BJ (cell line): ENCODE results near the gene CFAP74. TPM values are rescaled to one million over a fixed set of nuclear protein-coding genes. Genes with fewer than 3 reads are reported as not detected.
"Not testable (repeated sequence)": the region's sequence is repeated elsewhere in the genome, so short reads cannot be mapped to it uniquely, and the experiment has no call there.

Experiments
- CTCF ChIA-PET: fragments of 350-600 bp; formaldehyde crosslinking; extraction: SDS; loops from one replicate; lab custom pipeline; 2021; ENCODE audit warnings: antibody characterized with exemption, inconsistent platforms; lab: Yijun Ruan, JAX
- POLR2A ChIA-PET: fragments of 300-600 bp; sonication (Branson Sonifier 250); formaldehyde crosslinking; extraction: SDS; loops from one replicate; lab custom pipeline; 2021; ENCODE audit warnings: antibody characterized with exemption; lab: Charles Lee
- DNase-seq: peaks from one replicate; pipeline ENCODE4 v3.0.0-alpha.2; 2011; ENCODE audit warnings: low read depth
- H3K27me3 ChIP-seq: 2 replicates; pipeline ENCODE4 v1.6.0; 2011; ENCODE audit warnings: low read length; ENCODE audit not compliant: control insufficient read depth, insufficient read depth
- H3K36me3 ChIP-seq: 2 replicates; pipeline ENCODE4 v1.5.1; 2011; ENCODE audit warnings: low read length; ENCODE audit not compliant: control insufficient read depth, insufficient read depth
- H3K4me3 ChIP-seq: 2 replicates; pipeline ENCODE4 v1.5.1; 2011; ENCODE audit warnings: low read depth, mild to moderate bottlenecking, control low read depth, low read length
- polyA plus RNA-seq: library from polyadenylated mRNA; depleted of rRNA; stranded (reverse); fragments of >200 nt; gene quantifications from 2 replicates; pipeline ENCODE4 v1.2.3, GENCODE V29; 2011
- TF ChIP-seq, protein P1 (sequence below): IDR thresholded peaks from 2 replicates; pipeline ENCODE4 v1.5.1; 2011; ENCODE audit warnings: low read depth, mild to moderate bottlenecking, control low read depth, inconsistent platforms, low read length, moderate library complexity; ENCODE audit not compliant: insufficient read depth

CFAP74 gene
- polyA plus RNA-seq, 1 experiment: not detected

DNA sequence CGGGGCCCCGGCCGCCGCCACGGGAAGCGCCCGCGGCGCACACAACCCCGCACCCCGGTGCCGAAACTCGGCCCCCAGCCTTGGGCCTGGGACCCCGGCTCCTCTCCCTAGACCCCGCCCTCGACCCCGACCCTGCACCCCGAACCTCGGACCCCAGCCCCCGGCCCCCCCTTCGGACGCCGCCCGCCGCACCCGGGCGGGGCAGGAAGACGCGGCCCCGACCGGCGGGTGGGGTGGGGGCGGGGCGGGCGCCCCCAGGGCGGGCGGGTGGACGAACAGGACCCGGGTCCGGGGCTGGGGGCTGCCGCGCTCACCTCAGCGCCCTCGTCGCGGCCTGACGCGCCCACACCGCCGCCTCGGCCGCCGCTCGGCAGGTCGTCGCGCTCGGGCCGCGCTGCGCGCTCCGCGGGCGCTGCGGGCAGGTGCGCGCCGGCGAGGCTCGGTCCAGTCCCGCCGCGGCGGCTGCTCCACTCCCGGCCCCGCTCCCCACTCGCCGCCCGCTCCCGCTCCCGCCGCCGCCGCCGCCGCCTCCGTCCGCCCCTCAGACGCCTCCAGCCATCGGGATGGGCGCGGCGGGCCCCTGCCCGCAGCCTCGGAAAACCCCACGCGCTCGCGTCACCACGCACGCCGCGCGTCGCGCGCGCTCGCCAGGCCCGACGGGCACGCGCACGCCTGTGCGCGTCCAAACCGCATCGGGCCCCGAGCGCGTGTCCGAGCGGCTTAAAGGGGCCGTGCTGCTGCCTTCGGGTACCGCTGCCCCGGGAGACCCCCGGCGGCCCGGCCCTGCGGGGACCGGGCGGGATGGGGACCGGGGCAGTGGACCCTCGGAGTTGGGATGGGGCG, 112.9 kb downstream of the CFAP74 start, which contains the start of gene GNB1:
Gene GNB1 (minus strand): TSS at position 582 of the 843 bp plus-strand sequence. CDS start 65,634 bp downstream, outside the sequence.
- TF ChIP-seq, protein P1, sequence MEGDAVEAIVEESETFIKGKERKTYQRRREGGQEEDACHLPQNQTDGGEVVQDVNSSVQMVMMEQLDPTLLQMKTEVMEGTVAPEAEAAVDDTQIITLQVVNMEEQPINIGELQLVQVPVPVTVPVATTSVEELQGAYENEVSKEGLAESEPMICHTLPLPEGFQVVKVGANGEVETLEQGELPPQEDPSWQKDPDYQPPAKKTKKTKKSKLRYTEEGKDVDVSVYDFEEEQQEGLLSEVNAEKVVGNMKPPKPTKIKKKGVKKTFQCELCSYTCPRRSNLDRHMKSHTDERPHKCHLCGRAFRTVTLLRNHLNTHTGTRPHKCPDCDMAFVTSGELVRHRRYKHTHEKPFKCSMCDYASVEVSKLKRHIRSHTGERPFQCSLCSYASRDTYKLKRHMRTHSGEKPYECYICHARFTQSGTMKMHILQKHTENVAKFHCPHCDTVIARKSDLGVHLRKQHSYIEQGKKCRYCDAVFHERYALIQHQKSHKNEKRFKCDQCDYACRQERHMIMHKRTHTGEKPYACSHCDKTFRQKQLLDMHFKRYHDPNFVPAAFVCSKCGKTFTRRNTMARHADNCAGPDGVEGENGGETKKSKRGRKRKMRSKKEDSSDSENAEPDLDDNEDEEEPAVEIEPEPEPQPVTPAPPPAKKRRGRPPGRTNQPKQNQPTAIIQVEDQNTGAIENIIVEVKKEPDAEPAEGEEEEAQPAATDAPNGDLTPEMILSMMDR: no peak
- Histone ChIP-seq H3K27me3 (no peaks in the 10 kb centered on the region), H3K4me3 (peak within 1 kb of the TSS; percentile 89), H3K36me3 (no peaks in the 10 kb centered on the region)
- CTCF ChIA-PET: interaction anchor here (1.3 kb wide), 1 partner anchor 18 kb away, joined by 4 read pairs; no protein-coding TSS in a partner anchor
- POLR2A ChIA-PET: no interaction called here
- no peak for DNase-seq

DNA sequence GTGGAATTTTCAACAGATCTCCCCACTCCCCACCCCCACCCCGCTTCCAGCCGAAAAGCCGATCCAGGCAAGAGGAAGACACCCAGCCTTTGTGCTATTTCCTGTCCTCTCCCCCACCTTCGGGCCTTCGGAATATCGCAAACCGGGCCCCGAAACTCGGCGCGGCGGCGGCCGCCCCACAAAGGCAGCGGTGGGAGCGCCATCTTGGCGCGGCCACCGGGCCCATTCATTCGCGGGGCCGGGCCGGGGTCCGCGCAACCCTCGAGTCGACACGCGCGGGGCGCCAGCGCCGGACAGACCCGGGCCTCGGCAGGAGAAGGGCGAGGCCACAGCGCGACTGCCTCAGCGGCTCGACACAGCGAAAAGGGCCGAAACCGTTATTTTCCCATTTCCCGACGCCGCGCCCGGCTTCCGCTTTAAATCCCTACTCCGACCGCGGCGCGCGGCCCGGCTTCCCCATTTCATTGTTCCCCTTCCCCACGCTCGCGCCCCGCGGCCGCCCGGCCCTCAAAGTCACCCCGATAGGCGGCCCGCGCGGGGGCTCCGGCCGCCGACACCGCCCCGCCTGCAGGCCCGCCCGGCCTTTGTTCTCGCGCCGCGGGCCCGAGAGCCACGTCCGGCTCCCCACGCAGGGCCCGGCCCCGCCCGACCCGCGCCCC, 113.6 kb downstream of the CFAP74 start:
- CTCF ChIA-PET: no interaction called here
- TF ChIP-seq, protein P1: no peak
- DNase-seq: no peak
- no peaks in the 10 kb centered on the region for H3K36me3 ChIP-seq
- POLR2A ChIA-PET: no interaction called here
- peak overlapping the region; percentile 89 for H3K4me3 ChIP-seq
- H3K27me3 ChIP-seq: no peaks in the 10 kb centered on the region

DNA sequence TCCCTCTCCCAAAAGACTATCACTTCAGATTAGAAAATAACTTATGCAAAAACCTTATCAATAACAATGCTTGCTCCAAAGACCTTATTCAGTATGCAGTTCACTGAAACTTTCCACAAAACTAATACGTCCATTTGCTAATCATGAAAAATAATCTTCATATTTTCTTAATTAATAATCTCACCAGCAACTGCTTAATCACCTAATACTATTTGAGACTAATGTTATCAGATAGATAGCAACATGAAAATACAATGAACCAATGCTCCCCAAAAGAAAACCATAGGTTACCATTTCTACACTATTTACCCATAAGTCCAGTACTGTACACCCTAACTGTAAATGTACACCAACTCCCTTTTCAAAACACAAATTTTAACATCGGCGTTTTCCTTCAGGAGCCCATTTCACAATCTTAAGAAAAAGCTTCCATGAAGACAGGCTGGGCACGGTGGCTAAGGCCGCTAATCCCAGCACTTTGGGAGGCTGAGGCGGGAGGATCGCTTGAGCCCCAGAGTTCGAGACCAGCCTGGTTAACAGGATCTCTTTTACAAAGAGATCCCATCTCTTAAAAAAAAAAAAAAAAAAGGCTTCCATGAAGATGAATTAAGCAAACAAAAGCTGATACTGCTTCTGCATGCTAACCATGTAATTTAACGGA, 114.4 kb downstream of the CFAP74 start:
- TF ChIP-seq, protein P1: no peak
- Histone ChIP-seq H3K4me3 (peak overlapping the region; percentile 89), H3K27me3 (no peaks in the 10 kb centered on the region), H3K36me3 (no peaks in the 10 kb centered on the region)
- ChIA-PET CTCF (interaction anchor here (1.0 to 1.3 kb wide), 3 partner anchors 12 to 46 kb away, joined by 3 read pairs; no protein-coding TSS in a partner anchor), POLR2A (no interaction called here)
- no peak for DNase-seq

DNA sequence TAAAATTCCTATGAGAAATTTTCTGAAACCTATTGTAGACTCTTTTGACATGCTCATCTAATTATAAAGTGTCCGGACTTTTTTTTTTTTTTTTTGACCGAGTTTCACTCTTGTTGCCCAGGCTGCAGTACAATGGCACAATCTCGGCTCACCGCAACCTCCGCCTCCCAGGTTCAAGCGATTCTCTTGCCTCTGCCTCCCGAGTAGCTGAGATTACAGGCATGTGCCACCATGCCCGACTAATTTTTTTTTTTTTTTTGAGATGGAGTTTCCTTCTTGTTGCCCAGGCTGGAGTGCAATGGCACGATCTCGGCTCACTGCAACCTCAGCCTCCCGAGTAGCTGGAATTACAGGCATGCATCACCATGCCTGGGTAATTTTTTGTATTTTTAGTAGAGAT, 119.7 kb downstream of the CFAP74 start:
- POLR2A ChIA-PET, H3K27me3 ChIP-seq, H3K36me3 ChIP-seq, H3K4me3 ChIP-seq, DNase-seq: not testable (repeated sequence)
- CTCF ChIA-PET: interaction anchor here (0.6 to 1.0 kb wide), 2 partner anchors 12 to 99 kb away, joined by 3 to 4 read pairs; no protein-coding TSS in a partner anchor

DNA sequence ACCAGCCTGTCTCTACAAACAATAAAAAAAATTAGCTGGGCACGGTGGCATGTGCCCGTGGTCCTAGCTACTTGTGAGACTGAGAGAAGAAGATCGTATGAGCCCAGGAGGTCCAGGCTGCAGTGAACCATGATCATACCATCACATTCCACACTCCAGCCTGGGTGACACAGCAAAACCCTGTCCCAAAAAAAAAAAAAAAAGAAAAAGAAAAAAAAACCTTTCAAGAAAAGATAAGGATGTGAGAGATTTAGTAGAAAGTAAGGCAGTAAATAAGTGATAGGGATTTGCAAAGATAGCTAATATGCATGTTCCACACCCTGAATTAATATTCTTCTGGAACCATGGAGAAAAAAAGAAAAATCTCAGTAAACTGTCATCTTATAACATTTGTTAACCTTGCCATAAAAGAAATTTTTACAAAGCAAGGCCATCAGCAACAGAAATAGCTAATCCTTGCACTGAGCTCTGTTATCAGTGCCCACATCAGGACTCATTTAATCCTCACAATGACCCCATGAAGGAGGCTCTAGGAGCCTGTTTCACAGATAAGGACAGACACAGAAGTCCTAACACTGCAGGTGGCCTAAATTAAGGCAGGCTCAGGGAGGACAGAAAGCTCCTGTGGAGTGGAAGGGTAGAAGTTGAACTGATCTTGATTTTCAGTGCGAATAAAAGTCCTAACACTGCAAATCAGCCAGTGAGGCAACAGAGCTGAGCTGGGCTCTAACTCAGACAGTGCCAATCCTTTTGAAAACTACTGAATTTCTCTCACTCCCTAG, 120.3 kb downstream of the CFAP74 start:
- no peak for DNase-seq
- H3K36me3 ChIP-seq: no peaks in the 10 kb centered on the region
- no peaks in the 10 kb centered on the region for H3K27me3 ChIP-seq
- no peak overlapping the region for H3K4me3 ChIP-seq
- TF ChIP-seq, protein P1: no peak
- POLR2A ChIA-PET: no interaction called here
- CTCF ChIA-PET: interaction anchor here (0.6 to 1.3 kb wide), 3 partner anchors 12 to 99 kb away, joined by 3 to 4 read pairs (median 3); no protein-coding TSS in a partner anchor
